OCI-LY3 (cell line): ENCODE measurements around the gene WFDC13.

Experiments used
- EZH2phosphoT487 ChIP-seq: fragments of 200-600 bp; shearing (Covaris generic); IDR thresholded peaks from 2 replicates; pipeline ENCODE4 v1.6.1; 2018; ENCODE audit warnings: antibody characterized with exemption, mixed run types, low read depth
- TF ChIP-seq, protein P1 (sequence below): fragments of 200-600, 300-600 bp; sonication (generic); IDR thresholded peaks from 2 replicates; pipeline ENCODE4 v1.5.1; 2014; ENCODE audit warnings: antibody characterized with exemption, low read length, low read depth

DNA sequence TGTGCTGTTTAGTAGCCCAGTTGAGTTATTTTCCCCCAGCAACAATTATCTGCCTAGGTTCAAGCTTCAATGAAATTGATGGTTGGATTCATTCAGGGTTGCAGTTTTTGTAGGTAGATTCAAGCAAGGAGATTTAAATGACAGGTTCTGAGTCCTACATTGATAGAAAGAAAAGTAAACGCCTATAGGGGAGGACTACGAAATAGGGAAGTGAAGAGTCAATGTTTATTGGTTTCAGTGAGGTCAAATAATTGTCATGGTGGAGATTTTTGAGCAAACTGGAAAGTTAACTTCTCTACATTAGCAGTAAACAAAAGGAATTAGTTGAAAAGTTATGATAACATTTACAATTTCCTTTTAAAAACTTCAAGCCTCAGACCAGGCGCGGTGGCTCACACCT lies 734 bp upstream of the WFDC13 start:
- TF ChIP-seq, protein P1, sequence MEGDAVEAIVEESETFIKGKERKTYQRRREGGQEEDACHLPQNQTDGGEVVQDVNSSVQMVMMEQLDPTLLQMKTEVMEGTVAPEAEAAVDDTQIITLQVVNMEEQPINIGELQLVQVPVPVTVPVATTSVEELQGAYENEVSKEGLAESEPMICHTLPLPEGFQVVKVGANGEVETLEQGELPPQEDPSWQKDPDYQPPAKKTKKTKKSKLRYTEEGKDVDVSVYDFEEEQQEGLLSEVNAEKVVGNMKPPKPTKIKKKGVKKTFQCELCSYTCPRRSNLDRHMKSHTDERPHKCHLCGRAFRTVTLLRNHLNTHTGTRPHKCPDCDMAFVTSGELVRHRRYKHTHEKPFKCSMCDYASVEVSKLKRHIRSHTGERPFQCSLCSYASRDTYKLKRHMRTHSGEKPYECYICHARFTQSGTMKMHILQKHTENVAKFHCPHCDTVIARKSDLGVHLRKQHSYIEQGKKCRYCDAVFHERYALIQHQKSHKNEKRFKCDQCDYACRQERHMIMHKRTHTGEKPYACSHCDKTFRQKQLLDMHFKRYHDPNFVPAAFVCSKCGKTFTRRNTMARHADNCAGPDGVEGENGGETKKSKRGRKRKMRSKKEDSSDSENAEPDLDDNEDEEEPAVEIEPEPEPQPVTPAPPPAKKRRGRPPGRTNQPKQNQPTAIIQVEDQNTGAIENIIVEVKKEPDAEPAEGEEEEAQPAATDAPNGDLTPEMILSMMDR = no peak
- TF ChIP-seq EZH2phosphoT487 = no peak
